B cell (primary cell): ENCODE data around the gene MPP2. TPM values are rescaled to one million over a fixed set of nuclear protein-coding genes. Genes with fewer than 3 reads are reported as not detected.

ENCODE experiments used
- ATAC-seq: fragments of 200-7000 bp; cut with Tn5 transposase; one replicate; pipeline ENCODE4 v1.10.0; 2021; ENCODE audit warnings: low read depth, mild to moderate bottlenecking, moderate number of reproducible peaks, moderate library complexity
- CTCF ChIA-PET: fragments of 350-600 bp; sonication (Branson Sonifier 250); formaldehyde crosslinking; loops from one replicate; lab custom pipeline; 2021; ENCODE audit warnings: antibody characterized with exemption, inconsistent platforms; lab: Charles Lee
- POLR2A ChIA-PET: fragments of 350-600 bp; sonication (Branson Sonifier 250); formaldehyde crosslinking; loops from one replicate; lab custom pipeline; 2021; ENCODE audit warnings: antibody characterized with exemption; lab: Charles Lee
- DNase-seq: peaks from one replicate; pipeline ENCODE4 v3.0.0; 2013
- H2AFZ ChIP-seq: 2 replicates; pipeline ENCODE4 v1.6.1; 2012; ENCODE audit warnings: mild to moderate bottlenecking, low read depth, low read length; ENCODE audit not compliant: insufficient read depth, poor library complexity, severe bottlenecking
- H3K27ac ChIP-seq, 2 donors: 1 replicate in 1 of 2; 2 replicates in 1 of 2; pipeline ENCODE4 v1.5.1; 2012 to 2013; ENCODE audit warnings: low read length in 2 of 2, mild to moderate bottlenecking in 2 of 2, moderate library complexity in 1 of 2
- H3K27me3 ChIP-seq, 4 experiments: fragments of 200-600 bp in 1 of 4; sonication (generic) in 1 of 4; replicated peaks in 1 of 4; 1 replicate in 2 of 4; 2 replicates in 2 of 4; pipeline versions ENCODE4 v1.6.1 to v1.7.0; 2013 to 2016; ENCODE audit warnings: low read length in 3 of 4, mild to moderate bottlenecking in 2 of 4, mixed read lengths in 1 of 4, moderate library complexity in 1 of 4; ENCODE audit not compliant: insufficient read depth in 4 of 4, control insufficient read depth in 3 of 4; ENCODE audit errors: control extremely low read depth in 1 of 4
- H3K36me3 ChIP-seq, 2 experiments: replicated peaks in 1 of 2; 1 replicate in 1 of 2; 2 replicates in 1 of 2; pipeline versions ENCODE4 v1.6.1 to v1.7.1; 2013; ENCODE audit warnings: low read length in 1 of 2; ENCODE audit not compliant: insufficient read depth in 2 of 2, control insufficient read depth in 1 of 2; ENCODE audit errors: control extremely low read depth in 1 of 2, extremely low read depth in 1 of 2
- H3K4me1 ChIP-seq, 2 donors: fragments of 200-600 bp in 1 of 2; sonication (generic) in 1 of 2; 1 replicate in 1 of 2; 2 replicates in 1 of 2; pipeline versions ENCODE4 v1.5.1 to v1.6.1; 2013 to 2017; ENCODE audit warnings: low read length in 2 of 2; ENCODE audit not compliant: control insufficient read depth in 2 of 2, insufficient read depth in 2 of 2
- H3K4me2 ChIP-seq: replicated peaks from 2 replicates; pipeline ENCODE3; 2012; ENCODE audit warnings: mild to moderate bottlenecking, low read depth, low read length; ENCODE audit not compliant: poor library complexity, severe bottlenecking
- H3K4me3 ChIP-seq, 5 experiments: fragments of 200-600 bp in 1 of 5; sonication (generic) in 1 of 5; 1 replicate in 3 of 5; 2 replicates in 2 of 5; pipeline versions ENCODE4 v1.5.1 to v1.7.0; 2011 to 2016; ENCODE audit warnings: low read length in 4 of 5, mild to moderate bottlenecking in 4 of 5, low read depth in 2 of 5, control low read depth in 1 of 5, moderate library complexity in 1 of 5; ENCODE audit not compliant: insufficient read depth in 1 of 5; ENCODE audit errors: control extremely low read depth in 1 of 5, extremely low read depth in 1 of 5
- H3K79me2 ChIP-seq: fragments of 200-600 bp; sonication (generic); one replicate; pipeline ENCODE4 v1.6.0; 2016; ENCODE audit warnings: low read length; ENCODE audit not compliant: control insufficient read depth, insufficient read depth
- H3K9ac ChIP-seq: fragments of 200-600 bp; sonication (generic); 2 replicates; pipeline ENCODE4 v1.6.1; 2017; ENCODE audit warnings: mild to moderate bottlenecking, low read length, moderate library complexity
- H3K9me3 ChIP-seq, 3 donors: one replicate each; pipeline versions ENCODE4 v1.6.1 to v1.7.1; 2013; ENCODE audit warnings: low read length in 2 of 3; ENCODE audit not compliant: control insufficient read depth in 2 of 3, insufficient read depth in 1 of 3; ENCODE audit errors: control extremely low read depth in 1 of 3
- H4K20me1 ChIP-seq: 2 replicates; pipeline ENCODE4 v1.6.0; 2012; ENCODE audit warnings: mild to moderate bottlenecking, low read length; ENCODE audit not compliant: insufficient read depth, control insufficient read depth, poor library complexity, severe bottlenecking
- H3K27ac Mint-ChIP-seq: one replicate; pipeline ENCODE4 v1.8.0; 2021; ENCODE audit warnings: mixed read lengths
- H3K27me3 Mint-ChIP-seq: one replicate; pipeline ENCODE4 v1.8.0; 2021; ENCODE audit warnings: mixed read lengths
- H3K4me1 Mint-ChIP-seq: one replicate; pipeline ENCODE4 v1.8.0; 2021; ENCODE audit warnings: mixed read lengths
- H3K4me3 Mint-ChIP-seq: one replicate; pipeline ENCODE4 v1.8.0; 2021; ENCODE audit warnings: mixed read lengths
- H3K9me3 Mint-ChIP-seq: one replicate; pipeline ENCODE4 v1.8.0; 2022; ENCODE audit warnings: mixed read lengths; ENCODE audit not compliant: insufficient read depth
- CTCF ChIP-seq: fragments of 200-600 bp; IDR thresholded peaks from one replicate; pipeline ENCODE4 v1.8.0; 2022; ENCODE audit warnings: antibody characterized with exemption, mild to moderate bottlenecking
- EZH2 ChIP-seq: IDR thresholded peaks from 2 replicates; pipeline ENCODE4 v1.6.1; 2012; ENCODE audit warnings: borderline replicate concordance, low read depth, mild to moderate bottlenecking, moderate library complexity, low read length; ENCODE audit not compliant: insufficient read depth, poor library complexity, severe bottlenecking
- WGBS: methylation state at CpG from one replicate; pipeline ENCODE4 v1.1.5; 2013; ENCODE audit warnings: missing lambda C conversion rate; ENCODE audit not compliant: insufficient coverage; 5-methylcytosine and 5-hydroxymethylcytosine counted together
- intact Hi-C: fragments of 100-400 bp; cut with micrococcal nuclease; formaldehyde crosslinking; loops from one replicate; pipeline ENCODE4 v1.10.0; 2022
- polyA plus RNA-seq: library from polyadenylated mRNA; depleted of rRNA; stranded (reverse); fragments of >200 nt; gene quantifications from 2 replicates; pipeline ENCODE4 v1.2.3, GENCODE V29; 2012
- total RNA-seq, 2 donors: library from RNA; stranded (reverse); fragments of 120-200 nt in 1 of 2; gene quantifications; 1 replicate in 1 of 2; 2 replicates in 1 of 2; pipeline versions ENCODE4 v1.2.3 to v1.2.4, GENCODE V29; 2013 to 2022

The MPP2 gene
- total and polyA plus RNA-seq, 2 donors (not counting 1 experiment from before 2014, with no cell fraction given) = 0.15 TPM; not detected in 1

GRCh38 chr17:43825567-43825966 is 81.8 kb downstream of the MPP2 start:
- H3K4me3 ChIP-seq = no peak overlapping the region
- Mint-ChIP-seq H3K27ac (no peak overlapping the region), H3K27me3 (peaks cover 27% of the 10 kb centered on the region), H3K9me3 (no peaks in the 10 kb centered on the region), H3K4me1 (no peaks in the 10 kb centered on the region), H3K4me3 (no peak overlapping the region)
- H3K27ac ChIP-seq = no peak overlapping the region
- TF ChIP-seq EZH2 = no peak
- no peak for TF ChIP-seq CTCF
- no peaks in the 10 kb centered on the region for H3K4me1 ChIP-seq
- ChIA-PET POLR2A (no interaction called here), CTCF (no interaction called here)
- H3K27me3 ChIP-seq = no peaks in the 10 kb centered on the region
- H4K20me1 ChIP-seq = no peaks in the 10 kb centered on the region
- no peaks in the 10 kb centered on the region for H3K79me2 ChIP-seq
- H3K9ac ChIP-seq = no peak overlapping the region
- no peak overlapping the region for H3K4me2 ChIP-seq
- no peak for ATAC-seq
- no peaks in the 10 kb centered on the region for H3K9me3 ChIP-seq
- H2AFZ ChIP-seq = no peak overlapping the region
- WGBS = 93% methylated on average over 12 of the region's 12 CpGs
- DNase-seq = no peak
- no peaks in the 10 kb centered on the region for H3K36me3 ChIP-seq
- intact Hi-C loops = no loop called here

Other genes with a start within 250 kb of the MPP2 start
- not detected in 2 replicates for gene MEOX1, start 245.6 kb downstream of the MPP2 start, total RNA-seq
- gene MEOX1, start 245.6 kb downstream of the MPP2 start, polyA plus RNA-seq = not detected in 2 replicates
- not detected in 2 replicates for gene SOST, start 148.7 kb downstream of the MPP2 start, total RNA-seq
- gene SOST, start 148.7 kb downstream of the MPP2 start, polyA plus RNA-seq = not detected in 2 replicates
- 17.8 and 18.2 TPM in 2 replicates for gene DUSP3, start 128.6 kb downstream of the MPP2 start, total RNA-seq
- gene DUSP3, start 128.6 kb downstream of the MPP2 start, polyA plus RNA-seq = 8.9 and 13.7 TPM in 2 replicates
- gene CFAP97D1, start 127.1 kb downstream of the MPP2 start, total RNA-seq = not detected in 2 replicates
- 0.01 and 0.04 TPM in 2 replicates for gene CFAP97D1, start 127.1 kb downstream of the MPP2 start, polyA plus RNA-seq
- not detected in 2 replicates for gene MPP3, start 74.4 kb downstream of the MPP2 start, total RNA-seq
- 0.16 TPM in 1 of 2 replicates, not detected in the other for gene MPP3, start 74.4 kb downstream of the MPP2 start, polyA plus RNA-seq
- gene CD300LG, start 60.4 kb downstream of the MPP2 start, total RNA-seq = not detected in 2 replicates
- gene CD300LG, start 60.4 kb downstream of the MPP2 start, polyA plus RNA-seq = not detected in 2 replicates
- gene PPY, start 34.9 kb upstream of the MPP2 start, total RNA-seq = not detected in 2 replicates
- gene PPY, start 34.9 kb upstream of the MPP2 start, polyA plus RNA-seq = not detected in 2 replicates
- gene PYY, start 46.4 kb upstream of the MPP2 start, total RNA-seq = not detected in 2 replicates
- gene PYY, start 46.4 kb upstream of the MPP2 start, polyA plus RNA-seq = 0.19 TPM in 1 of 2 replicates, not detected in the other
- 1.9 and 2.2 TPM in 2 replicates for gene NAGS, start 97.1 kb upstream of the MPP2 start, total RNA-seq
- gene NAGS, start 97.1 kb upstream of the MPP2 start, polyA plus RNA-seq = 0.42 and 0.66 TPM in 2 replicates
- gene TMEM101, start 107.4 kb upstream of the MPP2 start, total RNA-seq = 25.2 and 25.3 TPM in 2 replicates
- gene TMEM101, start 107.4 kb upstream of the MPP2 start, polyA plus RNA-seq = 15.4 and 16.3 TPM in 2 replicates
- gene LSM12, start 159.1 kb upstream of the MPP2 start, total RNA-seq = 31.2 and 36.5 TPM in 2 replicates
- 16.0 and 16.8 TPM in 2 replicates for gene LSM12, start 159.1 kb upstream of the MPP2 start, polyA plus RNA-seq
- gene G6PC3, start 163.2 kb upstream of the MPP2 start, total RNA-seq = 26.7 and 28.5 TPM in 2 replicates
- gene G6PC3, start 163.2 kb upstream of the MPP2 start, polyA plus RNA-seq = 20.0 and 24.3 TPM in 2 replicates
- 104 and 113 TPM in 2 replicates for gene HDAC5, start 216.1 kb upstream of the MPP2 start, total RNA-seq
- 99.8 and 107 TPM in 2 replicates for gene HDAC5, start 216.1 kb upstream of the MPP2 start, polyA plus RNA-seq
- gene HROB, start 234.4 kb upstream of the MPP2 start, total RNA-seq = 2.7 and 3.2 TPM in 2 replicates
- 1.0 TPM in 2 replicates for gene HROB, start 234.4 kb upstream of the MPP2 start, polyA plus RNA-seq